Mesothelial cell of epicardium (in vitro differentiated cells): Measurements from ENCODE around the gene ERC1. TPM values are rescaled to one million over a fixed set of nuclear protein-coding genes. Genes with fewer than 3 reads are reported as not detected.

Source experiments
- DNase-seq, 2 experiments: peaks; one replicate each; pipeline ENCODE4 v3.0.0; 2021; ENCODE audit warnings: low spot score in 2 of 2; ENCODE audit not compliant: unreplicated experiment in 2 of 2
- H3K27ac Mint-ChIP-seq: 2 replicates; pipeline ENCODE4 v1.8.0; 2021; ENCODE audit warnings: mixed read lengths
- H3K27me3 Mint-ChIP-seq: 2 replicates; pipeline ENCODE4 v1.8.0; 2021; ENCODE audit warnings: low read depth, mixed read lengths
- H3K36me3 Mint-ChIP-seq: 2 replicates; pipeline ENCODE4 v1.8.0; 2021; ENCODE audit warnings: mixed read lengths
- H3K4me1 Mint-ChIP-seq: 2 replicates; pipeline ENCODE4 v1.8.0; 2021; ENCODE audit warnings: mixed read lengths
- H3K4me3 Mint-ChIP-seq: 2 replicates; pipeline ENCODE4 v1.8.0; 2021; ENCODE audit warnings: mild to moderate bottlenecking, moderate library complexity, mixed read lengths
- H3K9me3 Mint-ChIP-seq: 2 replicates; pipeline ENCODE4 v1.8.0; 2021; ENCODE audit warnings: mixed read lengths
- CTCF ChIP-seq: fragments of 200-600 bp; sonication (generic); IDR thresholded peaks from one replicate; pipeline ENCODE4 v1.5.0; 2021; ENCODE audit warnings: antibody characterized with exemption; ENCODE audit not compliant: unreplicated experiment
- total RNA-seq: library from RNA; stranded (reverse); gene quantifications from 3 replicates; pipeline ENCODE4 v1.2.1, GENCODE V29; 2021

The ERC1 gene
- total RNA-seq, 1 donor from 2014 or later, result 66.1 TPM

- no peak overlapping the region for H3K4me3 Mint-ChIP-seq
- peaks cover 22% of the 10 kb centered on the region for H3K36me3 Mint-ChIP-seq
- DNase-seq, result no peak
- no peaks in the 10 kb centered on the region for H3K27me3 Mint-ChIP-seq
- H3K4me1 Mint-ChIP-seq, result peaks cover 3% of the 10 kb centered on the region
- H3K27ac Mint-ChIP-seq, result no peak overlapping the region
- peaks cover 15% of the 10 kb centered on the region for H3K9me3 Mint-ChIP-seq
- TF ChIP-seq CTCF, result no peak
Measured at GRCh38 chr12:1179128-1179527, 188.1 kb downstream of the ERC1 start.

GRCh38 chr12:1182069-1182468, 191.0 kb downstream of the ERC1 start:
- peaks cover 25% of the 10 kb centered on the region for H3K36me3 Mint-ChIP-seq
- no peak for TF ChIP-seq CTCF
- DNase-seq, result no peak

GRCh38 chr12:1184402-1184801, 193.4 kb downstream of the ERC1 start:
- no peaks in the 10 kb centered on the region for H3K4me1 Mint-ChIP-seq
- no peak for TF ChIP-seq CTCF
- no peak overlapping the region for H3K27ac Mint-ChIP-seq
- H3K36me3 Mint-ChIP-seq, result peaks cover 25% of the 10 kb centered on the region
- DNase-seq, result no peak
- H3K4me3 Mint-ChIP-seq, result no peak overlapping the region
- H3K27me3 Mint-ChIP-seq, result no peaks in the 10 kb centered on the region
- H3K9me3 Mint-ChIP-seq, result no peaks in the 10 kb centered on the region

More at GRCh38 chr12:1182069-1182468, 191.0 kb downstream of the ERC1 start:
- Mint-ChIP-seq H3K27me3 (no peaks in the 10 kb centered on the region), H3K9me3 (peaks cover 11% of the 10 kb centered on the region), H3K27ac (no peak overlapping the region), H3K4me3 (no peak overlapping the region), H3K4me1 (no peaks in the 10 kb centered on the region)

- H3K4me3 Mint-ChIP-seq, result no peak overlapping the region
- DNase-seq, result no peak
- TF ChIP-seq CTCF, result no peak
- H3K4me1 Mint-ChIP-seq, result no peaks in the 10 kb centered on the region
- no peaks in the 10 kb centered on the region for H3K9me3 Mint-ChIP-seq
- peaks cover 27% of the 10 kb centered on the region for H3K36me3 Mint-ChIP-seq
- H3K27ac Mint-ChIP-seq, result no peak overlapping the region
- H3K27me3 Mint-ChIP-seq, result no peaks in the 10 kb centered on the region
Measured at GRCh38 chr12:1185460-1186182, 194.6 kb downstream of the ERC1 start.

GRCh38 chr12:1186298-1186697, 195.3 kb downstream of the ERC1 start:
- Mint-ChIP-seq H3K4me1 (no peaks in the 10 kb centered on the region), H3K36me3 (peaks cover 27% of the 10 kb centered on the region), H3K9me3 (no peaks in the 10 kb centered on the region), H3K27ac (no peak overlapping the region), H3K4me3 (no peak overlapping the region), H3K27me3 (no peaks in the 10 kb centered on the region)
- TF ChIP-seq CTCF, result no peak
- no peak for DNase-seq

- H3K4me3 Mint-ChIP-seq, result no peak overlapping the region
- no peaks in the 10 kb centered on the region for H3K4me1 Mint-ChIP-seq
- DNase-seq, result no peak
- no peak for TF ChIP-seq CTCF
- peaks cover 27% of the 10 kb centered on the region for H3K36me3 Mint-ChIP-seq
- H3K27me3 Mint-ChIP-seq, result no peaks in the 10 kb centered on the region
- no peaks in the 10 kb centered on the region for H3K9me3 Mint-ChIP-seq
- H3K27ac Mint-ChIP-seq, result no peak overlapping the region
Measured at GRCh38 chr12:1188016-1188415, 197.0 kb downstream of the ERC1 start.
